ENCODE measurements around the gene SMIM10L2A. TPM values are rescaled to one million over a fixed set of nuclear protein-coding genes. Genes with fewer than 3 reads are reported as not detected.
"Not testable (repeated sequence)": the region's sequence is repeated elsewhere in the genome, so short reads cannot be mapped to it uniquely, and the experiment has no call there.

Gene SMIM10L2A
- 0.64 and 0.80 TPM in 2 replicates for total RNA-seq

DNA sequence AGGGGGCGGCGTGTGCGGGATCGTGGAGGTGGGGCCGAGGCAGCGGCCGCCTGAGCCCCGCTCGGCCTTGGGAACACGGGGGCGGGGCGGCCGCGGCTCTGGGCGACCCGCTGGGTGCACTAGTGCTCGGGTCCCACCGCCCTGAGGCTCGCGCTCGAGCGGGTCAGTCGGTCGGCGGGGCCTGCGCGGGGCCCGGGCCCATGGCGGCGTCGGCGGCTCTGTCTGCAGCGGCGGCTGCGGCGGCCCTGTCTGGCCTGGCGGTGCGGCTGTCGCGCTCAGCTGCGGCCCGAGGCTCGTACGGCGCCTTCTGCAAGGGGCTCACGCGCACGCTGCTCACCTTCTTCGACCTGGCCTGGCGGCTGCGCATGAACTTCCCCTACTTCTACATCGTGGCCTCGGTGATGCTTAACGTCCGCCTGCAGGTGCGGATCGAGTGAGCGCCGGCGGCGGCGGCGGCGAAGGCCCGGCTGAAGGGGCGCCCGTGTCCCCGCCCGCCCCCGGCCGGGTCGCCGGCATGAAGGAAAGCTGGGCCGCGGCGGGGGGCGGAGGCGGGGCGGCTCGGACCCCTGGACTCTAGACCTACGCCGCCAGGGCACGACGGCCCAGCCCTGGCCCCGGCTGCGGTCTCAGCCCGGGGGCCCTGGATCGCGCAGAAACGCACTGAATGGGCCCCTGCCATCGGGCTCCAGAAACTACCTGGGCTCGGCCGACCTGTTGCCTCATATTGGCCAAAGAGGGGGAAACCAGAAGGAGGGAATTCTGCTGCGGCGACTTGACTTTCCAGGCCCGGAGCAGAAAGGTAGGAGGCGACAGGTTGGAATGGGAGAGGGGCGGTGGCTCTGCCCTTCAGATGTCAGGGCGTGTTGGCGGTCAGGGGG lies at the start of gene SMIM10L2A:
SMIM10L2A (plus strand) TSS at position 13 of the 878 bp plus-strand sequence; CDS start at position 201, 188 bp downstream.
- intact Hi-C loops (cut with micrococcal nuclease), result loop anchor here (1.0 to 5.0 kb wide), 5 partner anchors 38 to 553 kb away; partner anchors contain the start of gene INTS6L

DNA sequence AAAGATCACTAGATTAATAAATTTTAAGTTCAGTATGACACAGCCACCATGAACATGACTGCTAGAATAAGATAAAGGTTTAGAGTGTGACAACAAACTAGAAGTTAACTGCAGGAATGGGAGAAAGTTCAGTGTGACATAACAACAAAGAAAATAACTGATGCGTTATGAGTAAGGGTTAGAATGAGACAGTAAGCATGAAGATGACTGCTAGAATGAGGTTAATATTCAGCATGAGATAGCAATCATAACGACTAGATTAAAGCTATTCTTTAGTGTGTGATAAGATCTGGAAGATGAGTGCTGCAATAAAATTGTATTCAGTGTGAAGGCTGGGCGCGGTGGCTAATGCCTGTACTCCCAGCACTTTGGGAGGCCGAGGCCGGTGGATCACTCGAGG lies 48.4 kb upstream of the SMIM10L2A start:
- intact Hi-C loops (cut with micrococcal nuclease), result no loop called here

DNA sequence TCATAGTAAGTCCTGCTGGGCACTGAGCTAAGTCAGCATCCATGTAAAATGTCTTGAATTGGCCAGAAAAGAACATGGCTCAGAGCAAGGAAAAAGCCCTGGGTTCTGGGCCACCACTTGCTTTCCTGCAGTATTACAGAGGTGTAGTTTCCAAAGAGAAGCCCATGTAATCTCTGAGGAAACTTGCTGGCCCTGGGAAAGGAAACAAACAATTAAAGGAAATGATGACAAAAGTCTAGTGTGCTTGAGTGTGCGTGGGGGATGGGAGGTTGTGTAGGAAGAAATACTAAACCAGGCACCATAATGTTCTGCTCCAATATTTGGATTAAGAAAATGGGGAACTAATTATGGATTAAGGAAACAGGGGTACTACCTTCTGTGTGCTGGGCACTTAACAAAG lies 39.5 kb upstream of the SMIM10L2A start:
- intact Hi-C loops (cut with micrococcal nuclease), result no loop called here

DNA sequence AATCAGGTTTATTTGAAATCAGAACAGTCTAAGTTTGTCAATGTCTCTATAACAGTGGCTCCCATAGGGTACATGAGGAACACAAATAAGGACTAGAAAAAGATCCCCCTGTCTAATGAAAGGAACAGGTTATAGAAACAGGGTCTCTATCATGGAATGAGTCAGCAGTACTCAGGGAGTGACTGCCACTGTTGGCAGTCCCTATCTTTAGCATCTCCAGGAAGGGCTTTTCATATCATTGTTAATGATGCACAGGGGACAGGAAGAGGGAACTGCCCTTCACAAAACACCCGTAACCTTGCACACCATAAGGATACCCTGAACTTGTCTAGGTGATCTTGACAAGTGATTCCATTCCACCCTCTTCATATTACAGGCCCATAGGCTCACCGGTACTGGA lies 38.5 kb upstream of the SMIM10L2A start:
- intact Hi-C loops (cut with micrococcal nuclease), result no loop called here

DNA sequence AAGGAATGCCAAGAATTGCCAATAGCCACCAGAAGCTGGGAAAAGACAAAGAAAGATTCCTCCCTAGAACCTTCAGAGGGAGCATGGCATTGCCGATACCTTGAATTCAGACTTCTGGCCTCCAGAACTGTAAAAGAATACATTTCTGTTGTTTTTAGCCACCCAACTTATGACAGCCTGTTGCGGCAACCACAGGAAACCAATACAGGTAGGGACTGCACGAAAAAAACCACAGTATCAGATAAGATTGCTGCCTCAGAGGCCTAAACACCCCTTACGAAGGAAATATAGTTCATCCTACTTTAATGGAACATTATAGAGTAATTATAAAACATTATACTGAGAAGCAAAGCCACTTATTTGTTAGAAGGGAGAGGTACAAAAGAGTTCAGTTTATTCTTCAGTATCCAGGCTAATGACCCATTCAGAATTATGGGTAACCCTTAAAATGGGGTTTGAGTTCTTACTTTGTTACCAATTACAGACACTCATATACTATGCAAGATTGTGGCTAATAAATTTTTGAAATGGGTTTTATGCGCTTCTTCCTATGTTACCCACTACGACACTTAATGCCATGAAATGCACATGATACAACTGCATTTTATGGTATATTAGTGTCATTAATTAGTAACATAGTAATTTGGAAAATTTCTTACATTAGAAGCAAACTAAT lies 37.4 kb upstream of the SMIM10L2A start:
- intact Hi-C loops (cut with micrococcal nuclease), result loop anchor here (1.0 to 2.0 kb wide), 3 partner anchors 37 to 1197 kb away; partner anchors contain the start of genes INTS6L and SMIM10L2A

DNA sequence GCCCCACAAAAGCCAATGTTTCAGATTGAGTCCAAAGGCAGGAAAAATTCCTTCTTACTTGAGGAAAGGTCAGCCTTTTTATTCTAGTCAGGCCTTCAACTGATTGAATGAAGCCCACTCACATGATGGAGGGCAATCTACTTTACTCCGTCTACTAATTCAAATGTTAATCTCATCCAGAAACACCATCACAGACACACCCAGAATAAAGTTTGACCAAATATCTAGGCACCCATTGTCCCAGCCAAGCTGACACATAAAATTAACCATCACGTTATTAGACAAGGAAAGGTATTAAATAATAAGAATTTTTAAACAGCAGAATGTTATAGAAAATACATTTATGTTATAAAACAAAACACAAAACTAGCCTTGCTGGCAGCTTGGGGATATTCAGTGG lies 32.9 kb upstream of the SMIM10L2A start:
- intact Hi-C loops (cut with micrococcal nuclease), result no loop called here

DNA sequence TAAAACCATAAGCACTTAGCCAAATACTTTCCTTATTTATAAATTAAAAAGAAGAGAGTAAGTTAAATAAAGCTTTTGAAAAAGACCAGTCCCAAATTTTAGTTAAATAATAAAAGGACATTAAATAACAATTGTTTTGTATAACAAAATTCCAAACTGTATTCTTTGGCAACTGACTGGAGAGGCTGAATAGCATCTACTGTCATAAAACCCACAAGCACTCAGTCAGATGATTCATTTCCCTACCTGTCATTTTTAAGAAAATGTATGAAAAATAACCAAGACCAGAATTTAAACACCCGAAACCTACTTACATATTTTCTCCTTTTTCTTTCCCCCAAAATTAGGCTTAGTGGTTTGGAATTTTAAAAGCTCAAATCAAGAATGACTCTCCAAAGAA lies 32.5 kb upstream of the SMIM10L2A start:
- intact Hi-C loops (cut with micrococcal nuclease), result no loop called here

DNA sequence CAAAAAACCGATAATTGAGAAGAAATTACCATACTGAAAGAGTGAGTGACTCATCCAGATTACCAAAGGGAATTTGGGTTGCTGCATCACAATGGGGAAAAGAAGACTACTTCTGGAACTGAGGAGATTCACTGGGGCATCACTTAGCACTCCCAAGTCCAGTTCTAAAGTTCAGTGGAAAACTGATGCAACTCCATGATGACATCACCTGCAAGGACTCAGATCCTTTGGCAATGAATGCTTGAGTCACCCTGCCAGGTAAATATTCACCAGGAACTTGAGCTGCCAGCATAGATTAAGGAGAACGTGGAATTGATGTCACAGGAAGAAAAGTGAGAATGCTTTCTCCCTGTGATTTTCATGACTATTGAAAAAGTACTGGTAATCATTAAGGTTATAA lies 32.0 kb upstream of the SMIM10L2A start:
- intact Hi-C loops (cut with micrococcal nuclease), result no loop called here

DNA sequence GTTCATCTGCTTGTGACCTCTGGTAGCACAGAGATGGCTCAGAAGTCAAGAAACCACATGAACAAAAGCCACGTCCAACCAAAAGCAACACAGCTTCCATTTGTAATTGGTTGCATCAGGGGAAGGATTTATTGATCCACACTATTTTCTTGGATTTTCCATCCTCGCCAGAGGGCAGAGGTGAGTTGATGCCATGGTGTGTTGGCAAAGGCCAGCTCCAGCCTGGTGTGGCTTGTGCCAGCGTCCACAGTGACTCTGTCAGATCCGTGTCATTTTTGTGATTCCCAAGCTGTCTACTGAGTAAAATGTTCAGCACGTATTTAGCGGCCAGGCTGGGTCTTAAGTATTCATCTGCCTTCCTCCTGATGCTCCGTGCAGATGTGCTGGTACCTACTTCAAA lies 30.0 kb upstream of the SMIM10L2A start:
- intact Hi-C loops (cut with micrococcal nuclease), result no loop called here

DNA sequence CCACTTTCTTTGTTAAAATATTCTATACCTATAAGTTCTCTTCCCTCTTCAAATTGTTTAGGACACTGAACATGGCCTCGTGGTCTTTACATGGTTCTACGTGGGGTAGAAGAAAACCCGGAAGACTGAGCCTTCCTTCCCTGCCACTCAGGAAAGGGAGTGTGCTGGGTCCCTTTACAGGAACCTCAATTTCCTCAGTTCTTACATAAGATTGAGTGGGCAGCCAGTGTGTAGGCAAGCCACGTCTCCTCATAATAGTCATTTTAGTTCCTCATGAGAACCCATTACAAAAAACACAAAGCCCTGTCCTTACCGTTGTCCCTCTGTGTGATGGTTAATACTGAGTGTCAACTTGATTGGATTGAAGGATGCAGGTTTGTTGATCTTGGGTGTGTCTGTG lies 28.7 kb upstream of the SMIM10L2A start:
- intact Hi-C loops (cut with micrococcal nuclease), result no loop called here

DNA sequence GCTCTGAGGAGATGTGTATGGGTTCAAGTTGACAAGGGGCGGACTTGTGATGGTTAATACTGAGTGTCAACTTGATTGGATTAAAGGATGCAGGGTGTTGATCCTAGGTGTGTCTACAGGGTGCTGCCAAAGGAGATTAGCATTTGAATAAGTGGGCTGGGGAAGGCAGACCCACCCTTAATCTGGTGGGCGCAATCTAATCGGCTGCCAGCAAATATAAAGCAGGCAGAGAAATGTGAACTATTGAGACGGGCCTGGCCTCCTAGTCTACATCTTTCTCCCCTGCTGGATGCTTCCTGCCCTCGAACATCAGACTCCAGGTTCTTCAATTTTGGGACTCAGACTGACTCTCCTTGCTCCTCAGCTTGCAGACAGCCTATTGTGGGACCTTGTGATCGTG lies 26.7 kb upstream of the SMIM10L2A start:
- intact Hi-C loops (cut with micrococcal nuclease), result no loop called here

DNA sequence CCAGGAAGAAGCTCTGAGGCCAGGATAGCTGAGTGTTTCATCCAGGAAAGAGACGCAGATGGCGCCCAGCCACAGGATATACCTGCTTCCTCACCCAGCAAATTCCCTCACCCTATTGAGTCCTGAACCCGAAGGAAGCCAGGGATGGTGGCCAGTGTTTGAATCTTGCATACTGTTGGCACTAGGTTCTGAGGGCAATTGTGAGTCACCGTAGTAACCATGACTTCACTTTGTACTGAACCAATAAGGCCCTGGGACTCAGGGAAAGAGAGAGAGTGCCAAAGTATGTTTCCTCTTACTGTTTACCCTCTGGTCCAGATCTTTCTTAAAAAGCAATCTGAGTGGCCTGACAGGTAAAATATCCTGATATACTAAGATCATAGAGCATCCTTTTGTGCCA lies 25.6 kb upstream of the SMIM10L2A start:
- intact Hi-C loops (cut with micrococcal nuclease), result no loop called here

DNA sequence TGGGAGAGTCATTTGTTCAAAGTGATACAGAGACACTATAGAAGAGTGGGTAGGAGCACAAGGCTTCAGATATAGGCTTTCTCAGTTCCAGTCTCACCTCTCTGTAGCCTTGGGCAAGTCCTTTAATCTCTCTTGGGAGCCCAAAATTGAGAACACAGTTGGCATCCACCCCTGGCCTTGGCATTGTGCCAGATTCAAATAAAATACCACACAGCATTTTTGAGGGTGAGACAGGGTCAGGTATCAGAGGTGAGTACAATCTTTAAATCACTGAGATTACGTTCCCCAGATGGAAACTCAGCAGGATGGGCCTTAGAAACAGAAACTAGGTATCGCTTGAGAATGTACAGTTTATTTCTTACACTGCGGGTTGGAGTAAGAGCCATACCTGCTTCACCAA lies 25.2 kb upstream of the SMIM10L2A start:
- intact Hi-C loops (cut with micrococcal nuclease), result no loop called here

DNA sequence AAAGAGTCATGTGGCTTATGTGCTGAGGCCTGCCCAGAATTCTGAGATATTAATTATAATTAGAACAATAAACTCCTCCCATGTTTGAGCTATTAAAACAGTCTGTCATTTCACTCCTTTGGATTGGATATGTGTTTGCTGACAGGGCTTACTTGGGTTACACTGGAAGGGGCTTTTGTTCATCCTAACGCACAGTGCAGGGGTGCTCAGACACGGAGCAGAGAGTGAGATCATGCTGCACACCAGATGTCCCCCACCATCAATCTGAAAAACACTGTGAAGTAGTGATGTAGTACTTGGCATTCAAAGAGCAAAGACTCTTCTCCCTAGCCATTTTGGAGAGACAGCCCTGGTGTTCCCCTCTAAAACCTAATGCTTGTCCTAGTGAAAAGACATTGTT lies 24.1 kb upstream of the SMIM10L2A start:
- intact Hi-C loops (cut with micrococcal nuclease), result no loop called here

DNA sequence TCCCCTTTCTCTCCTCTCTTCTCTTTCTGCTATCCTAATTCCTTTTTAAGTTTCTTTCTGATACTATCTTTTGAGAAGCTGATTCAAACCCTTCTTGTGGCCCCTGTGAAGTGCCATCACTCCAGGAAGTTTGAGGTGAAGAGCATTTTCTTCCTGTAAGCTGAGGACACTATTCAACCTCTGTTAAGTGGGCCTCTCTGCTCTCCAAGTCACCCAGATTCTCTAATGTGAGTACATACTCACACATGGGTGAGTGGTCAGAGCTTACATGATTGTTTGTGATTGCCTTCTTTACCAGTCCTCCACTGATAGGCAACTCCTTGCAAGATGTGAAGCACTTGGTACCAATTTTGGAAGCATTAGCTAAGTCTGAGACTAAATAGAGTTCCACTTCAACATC lies 18.4 kb upstream of the SMIM10L2A start:
- intact Hi-C loops (cut with micrococcal nuclease), result no loop called here

DNA sequence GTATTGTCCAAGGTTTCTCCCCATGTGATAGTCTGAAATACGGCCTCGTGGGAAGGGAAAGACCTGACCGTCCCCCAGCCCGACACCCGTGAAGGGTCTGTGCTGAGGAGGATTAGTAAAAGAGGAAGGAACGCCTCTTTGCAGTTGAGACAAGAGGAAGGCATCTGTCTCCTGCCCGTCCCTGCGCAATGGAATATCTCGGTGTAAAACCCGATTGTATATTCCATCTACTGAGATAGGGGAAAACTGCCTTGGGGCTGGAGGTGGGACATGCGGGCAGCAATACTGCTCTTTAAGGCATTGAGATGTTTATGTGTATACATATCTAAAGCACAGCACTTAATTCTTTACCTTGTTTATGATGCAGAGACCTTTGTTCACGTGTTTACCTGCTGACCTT lies 15.3 kb upstream of the SMIM10L2A start:
- intact Hi-C loops (cut with micrococcal nuclease), result not testable (repeated sequence)

DNA sequence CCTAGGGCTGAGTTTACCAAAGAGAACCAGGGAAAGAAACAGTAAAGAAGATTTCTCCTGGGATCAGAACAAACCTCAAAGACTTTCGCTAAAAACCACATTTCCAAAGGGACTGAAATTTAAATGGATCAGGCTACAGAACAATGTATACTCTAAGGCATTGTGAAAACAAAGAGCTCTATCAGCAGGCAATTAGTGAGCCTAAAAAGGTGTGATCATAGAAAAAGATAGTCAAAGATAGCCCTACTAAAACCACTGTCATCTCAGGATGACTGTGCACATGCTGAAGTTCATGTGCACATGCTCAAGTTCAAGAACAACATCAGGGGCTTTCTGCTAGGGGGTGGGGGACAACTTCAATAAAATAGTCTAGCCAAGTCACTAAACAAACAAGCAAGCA lies 12.9 kb upstream of the SMIM10L2A start:
- intact Hi-C loops (cut with micrococcal nuclease), result no loop called here

DNA sequence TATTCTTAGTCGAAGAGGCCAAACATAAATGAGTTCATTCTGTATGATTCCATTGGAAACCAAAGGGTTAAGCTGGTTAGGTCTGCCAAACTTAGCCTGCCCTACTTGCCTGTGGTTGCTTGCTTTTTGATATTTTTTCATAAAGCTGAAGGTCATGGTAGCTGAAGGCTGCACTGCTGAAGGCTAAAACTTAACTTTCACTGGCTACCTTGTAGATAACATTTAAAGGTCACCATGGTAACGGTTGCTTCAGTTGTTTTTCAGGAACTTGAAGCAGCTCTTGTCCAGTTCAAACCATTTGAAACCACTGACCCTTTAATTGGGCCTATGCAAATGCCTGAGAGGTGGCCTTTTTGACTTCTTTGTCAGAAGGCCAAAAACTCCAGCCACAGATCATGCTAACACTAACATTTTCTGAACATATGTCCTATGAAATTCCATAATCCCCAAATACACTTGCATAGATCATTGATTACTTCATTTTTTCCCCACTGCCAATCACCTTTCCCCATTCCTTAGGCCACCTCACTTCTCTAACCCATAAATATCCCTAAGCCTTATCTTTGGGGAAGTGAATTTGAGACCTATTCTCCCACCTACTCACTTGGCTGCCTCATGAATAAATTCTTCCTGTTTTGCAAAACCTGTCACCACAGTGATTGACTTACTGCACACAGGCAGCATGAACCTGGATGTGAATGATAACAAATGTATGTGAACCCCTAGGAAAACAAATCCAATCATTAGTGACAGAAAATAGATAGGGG lies 10.7 kb upstream of the SMIM10L2A start:
- intact Hi-C loops (cut with micrococcal nuclease), result no loop called here

DNA sequence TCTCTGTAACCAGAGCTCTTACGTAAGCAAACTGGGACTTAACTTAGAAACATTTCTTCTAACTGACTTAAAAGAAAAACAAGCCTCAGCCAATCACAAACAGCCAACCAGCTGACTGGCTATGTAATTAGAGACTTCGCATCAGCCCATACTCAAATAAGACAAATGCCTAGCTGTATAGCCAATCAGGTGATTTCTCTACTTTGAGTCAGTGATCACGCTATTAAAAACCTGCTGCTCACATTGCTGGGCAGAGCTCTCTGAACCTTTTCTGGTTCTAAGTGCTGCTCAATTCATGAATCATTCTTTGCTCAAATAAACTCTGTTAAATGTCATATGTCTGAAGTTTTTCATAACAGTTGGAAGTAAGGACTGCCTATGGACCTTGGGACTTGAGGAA lies 9.9 kb upstream of the SMIM10L2A start:
- intact Hi-C loops (cut with micrococcal nuclease), result no loop called here

DNA sequence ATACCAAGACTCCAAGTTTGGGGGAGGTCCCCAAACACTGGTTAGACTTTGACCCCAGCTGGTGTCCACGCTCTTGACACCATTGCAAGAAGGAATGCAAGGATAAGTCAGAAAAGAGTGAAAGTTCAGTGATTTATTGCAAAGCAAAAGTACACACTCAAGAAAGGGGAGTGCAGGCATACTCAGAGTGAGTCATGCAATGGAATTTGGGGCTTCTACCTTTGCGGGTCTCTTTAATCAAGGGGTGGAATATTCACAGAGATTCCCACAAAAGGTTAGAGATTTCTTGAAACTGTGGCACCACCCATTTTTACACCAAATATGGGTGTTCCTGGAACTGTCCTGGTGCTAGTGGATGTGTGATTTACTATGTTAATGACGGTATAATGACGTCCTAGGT lies 5.2 kb upstream of the SMIM10L2A start:
- intact Hi-C loops (cut with micrococcal nuclease), result no loop called here

DNA sequence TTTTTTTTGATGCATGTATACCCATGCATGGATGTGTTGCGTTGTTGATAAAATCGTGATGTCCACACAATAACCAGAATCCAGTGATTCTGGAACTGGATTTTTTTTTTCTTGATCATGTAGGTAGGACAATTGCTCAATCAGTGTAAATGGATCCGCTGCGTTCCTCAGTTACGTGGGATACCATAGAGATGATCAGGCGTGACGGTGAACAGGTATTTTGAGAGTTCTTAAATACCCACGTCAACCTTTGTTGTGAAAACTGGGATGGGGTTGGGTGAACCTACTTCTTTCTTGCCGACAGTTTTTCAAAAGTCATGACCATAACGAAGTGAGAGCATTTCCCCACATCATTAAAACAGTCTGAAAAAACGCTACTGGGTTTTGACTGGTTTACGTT lies 913 bp upstream of the SMIM10L2A start:
- intact Hi-C loops (cut with micrococcal nuclease), result loop anchor here (1.0 to 5.0 kb wide), 5 partner anchors 37 to 554 kb away; partner anchors contain the start of gene INTS6L

DNA sequence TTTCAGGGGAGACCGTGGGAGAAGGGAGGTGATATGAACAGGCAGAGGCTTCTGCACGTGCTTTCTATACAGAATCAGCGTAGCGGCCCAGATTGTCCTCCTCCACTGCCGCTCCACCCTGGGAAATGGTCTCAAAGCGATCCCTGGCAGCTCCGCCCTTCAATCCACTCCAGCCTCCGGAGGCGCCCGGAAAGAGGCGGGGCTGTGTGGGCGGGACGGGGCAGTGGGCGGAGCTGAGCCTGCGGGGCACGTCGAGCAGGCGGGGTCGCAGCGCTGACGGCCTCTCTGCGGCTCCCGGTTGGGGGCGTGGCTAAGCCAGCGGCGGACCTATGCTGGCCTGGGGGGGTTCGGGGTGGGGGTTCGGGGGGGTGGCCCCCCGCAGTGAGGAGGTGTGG lies 210 bp upstream of the SMIM10L2A start:
- intact Hi-C loops (cut with micrococcal nuclease), result loop anchor here (1.0 to 5.0 kb wide), 5 partner anchors 37 to 553 kb away; partner anchors contain the start of gene INTS6L

Measured in T-helper 1 cell treated with Interleukin-12 subunit alpha and Interleukin-12 subunit beta and Interleukin-4 antibody, amounts not matched to agents 30 ng/mL and 1 ng/mL, for 36 hours (primary cell).